ENCODE results near the gene MALAT1.
"Not testable (repeated sequence)": the region's sequence is repeated elsewhere in the genome, so short reads cannot be mapped to it uniquely, and the experiment has no call there.

Gene MALAT1

GRCh38 chr11:65498977-65499712 is at the start of gene MALAT1:
Gene MALAT1, plus strand, starts transcription at chr11:65499045.
- peak; percentile 55 for DNase-seq (ENCODE audit: low spot score)

- not testable (repeated sequence) for DNase-seq (ENCODE audit: low spot score)
Measured at GRCh38 chr11:65451301-65451700, 47.5 kb upstream of the MALAT1 start.

GRCh38 chr11:65452259-65452658 is 46.6 kb upstream of the MALAT1 start:
- not testable (repeated sequence) for DNase-seq (ENCODE audit: low spot score)

GRCh38 chr11:65452806-65453490 is 45.9 kb upstream of the MALAT1 start:
- peak; percentile 81 for DNase-seq (ENCODE audit: low spot score)

- peak; percentile 75 for DNase-seq (ENCODE audit: low spot score)
Measured at GRCh38 chr11:65454311-65454695, 44.5 kb upstream of the MALAT1 start.

- DNase-seq (ENCODE audit: low spot score) = peak; percentile 91
Measured at GRCh38 chr11:65454696-65455456, 44.0 kb upstream of the MALAT1 start.

GRCh38 chr11:65456418-65456817 is 42.4 kb upstream of the MALAT1 start:
- no peak for DNase-seq (ENCODE audit: low spot score)

- no peak for DNase-seq (ENCODE audit: low spot score)
Measured at GRCh38 chr11:65459552-65459951, 39.3 kb upstream of the MALAT1 start.

- not testable (repeated sequence) for DNase-seq (ENCODE audit: low spot score)
Measured at GRCh38 chr11:65465471-65465870, 33.4 kb upstream of the MALAT1 start.

GRCh38 chr11:65467306-65467705 is 31.5 kb upstream of the MALAT1 start:
- not testable (repeated sequence) for DNase-seq (ENCODE audit: low spot score)

GRCh38 chr11:65468874-65469333 is 29.9 kb upstream of the MALAT1 start:
- DNase-seq (ENCODE audit: low spot score) = no peak

GRCh38 chr11:65470433-65471049 is 28.3 kb upstream of the MALAT1 start:
- DNase-seq (ENCODE audit: low spot score) = no peak

GRCh38 chr11:65471447-65471891 is 27.4 kb upstream of the MALAT1 start:
- peak; percentile 72 for DNase-seq (ENCODE audit: low spot score)

GRCh38 chr11:65472588-65473277 is 26.1 kb upstream of the MALAT1 start:
- not testable (repeated sequence) for DNase-seq (ENCODE audit: low spot score)

GRCh38 chr11:65473278-65473860 is 25.5 kb upstream of the MALAT1 start:
- DNase-seq (ENCODE audit: low spot score) = no peak

- DNase-seq (ENCODE audit: low spot score) = no peak
Measured at GRCh38 chr11:65474864-65475263, 24.0 kb upstream of the MALAT1 start.

GRCh38 chr11:65476632-65477148 is 22.2 kb upstream of the MALAT1 start:
- no peak for DNase-seq (ENCODE audit: low spot score)

- DNase-seq (ENCODE audit: low spot score) = peak; percentile 95
Measured at GRCh38 chr11:65477149-65477965, 21.5 kb upstream of the MALAT1 start.

- no peak for DNase-seq (ENCODE audit: low spot score)
Measured at GRCh38 chr11:65478388-65479183, 20.3 kb upstream of the MALAT1 start.
